Tibial nerve (tissue), 4 donors: ENCODE results near the gene INHA.

Experiments used
- CTCF ChIP-seq, 5 experiments: fragments of 200-600 bp in 3 of 5; fragments of 450-650 bp in 2 of 5; sonication (generic) in 3 of 5; IDR thresholded peaks; one replicate each; pipeline ENCODE4 v1.5.1; 2016 to 2019; ENCODE audit warnings: antibody characterized with exemption in 5 of 5, mild to moderate bottlenecking in 3 of 5, moderate library complexity in 2 of 5
- EP300 ChIP-seq, 2 donors: sonication (generic); formaldehyde crosslinking; IDR thresholded peaks; one replicate each; pipeline ENCODE4 v1.6.1; 2017; ENCODE audit warnings: antibody characterized with exemption in 2 of 2, mild to moderate bottlenecking in 1 of 2
- POLR2A ChIP-seq, 2 donors: fragments of 450-650 bp; IDR thresholded peaks; one replicate each; pipeline ENCODE4 v1.6.1; 2017; ENCODE audit warnings: antibody characterized with exemption in 2 of 2, mild to moderate bottlenecking in 2 of 2, moderate library complexity in 2 of 2

DNA sequence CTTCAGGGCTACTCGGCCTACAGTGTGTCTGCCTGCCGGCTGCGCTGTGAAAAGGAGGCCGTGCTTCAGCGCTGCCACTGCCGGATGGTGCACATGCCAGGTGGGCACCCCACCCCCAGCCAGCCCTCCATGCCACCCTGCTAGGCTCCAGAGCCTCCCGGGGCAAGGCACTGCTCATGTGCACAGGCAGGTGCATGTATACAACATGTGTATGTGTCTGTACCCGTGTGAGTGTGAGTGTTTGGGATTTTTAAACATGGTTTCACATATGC is 39.8 kb upstream of the INHA start:
- TF ChIP-seq CTCF (IDR thresholded peaks at IDR 0.05) (no peak), EP300 (IDR thresholded peaks at IDR 0.05) (no peak), POLR2A (IDR thresholded peaks at IDR 0.05) (no peak)
